Transverse colon (tissue), 4 donors: Measurements from ENCODE around the gene GABRG3. TPM values are rescaled to one million over a fixed set of nuclear protein-coding genes. Genes with fewer than 3 reads are reported as not detected.

Experiments used
- DNase-seq: peaks from one replicate; pipeline ENCODE4 v3.0.0-alpha.2; 2019
- H3K27ac ChIP-seq, 4 donors: fragments of 200-600 bp; sonication (generic); 2 replicates each; pipeline ENCODE4 v1.5.1; 2016 to 2018; ENCODE audit warnings: inconsistent platforms in 4 of 4
- H3K27me3 ChIP-seq: fragments of 200-600 bp; sonication (generic); 2 replicates; pipeline ENCODE4 v1.5.1; 2017; ENCODE audit warnings: inconsistent platforms
- H3K36me3 ChIP-seq, 4 donors: fragments of 200-600 bp; sonication (generic); 2 replicates each; pipeline ENCODE4 v1.5.1; 2017 to 2019; ENCODE audit warnings: inconsistent platforms in 4 of 4
- H3K4me1 ChIP-seq, 4 donors: fragments of 200-600 bp; sonication (generic); 2 replicates each; pipeline ENCODE4 v1.5.1; 2017 to 2020; ENCODE audit warnings: inconsistent platforms in 4 of 4
- H3K4me3 ChIP-seq, 4 donors: fragments of 200-600 bp; sonication (generic); 1 replicate in 1 of 4; 2 replicates in 3 of 4; pipeline versions ENCODE4 v1.5.1 to v1.6.1; 2017 to 2019; ENCODE audit warnings: inconsistent platforms in 4 of 4
- H3K9me3 ChIP-seq, 2 donors: fragments of 200-600 bp; sonication (generic); 2 replicates each; pipeline ENCODE4 v1.5.1; 2017 to 2019; ENCODE audit warnings: inconsistent platforms in 2 of 2
- EP300 ChIP-seq: sonication (generic); formaldehyde crosslinking; IDR thresholded peaks from one replicate; pipeline ENCODE4 v1.6.1; 2017; ENCODE audit warnings: antibody characterized with exemption, low read depth
- POLR2A ChIP-seq: fragments of 450-650 bp; IDR thresholded peaks from one replicate; pipeline ENCODE4 v1.6.1; 2016; ENCODE audit warnings: antibody characterized with exemption, mild to moderate bottlenecking, moderate library complexity
- POLR2AphosphoS5 ChIP-seq, 3 donors: sonication (generic); formaldehyde crosslinking; IDR thresholded peaks; one replicate each; pipeline ENCODE4 v1.6.1; 2016; ENCODE audit warnings: antibody characterized with exemption in 3 of 3
- WGBS, 2 donors: methylation state at CpG; one replicate each; pipeline ENCODE4 v1.1.5; 2018; ENCODE audit warnings: low coverage in 1 of 2; 5-methylcytosine and 5-hydroxymethylcytosine counted together
- in situ Hi-C, 4 donors: fragments of 200-750 bp; cut with MboI; loops; one replicate each; pipeline versions ENCODE4 v1.15.0 to v1.15.1; 2017; ENCODE audit warnings: low sequenced_read_pairs in 3 of 4, low pct_ligation_motif_present in 1 of 4, low pct_unique_long_range_greater_than_20kb in 1 of 4
- intact Hi-C: fragments of 100-400 bp; cut with DNase I; formaldehyde crosslinking; loops from one replicate; pipeline ENCODE4 v1.15.1; 2023; ENCODE audit warnings: low total_unique reads
- total RNA-seq, 4 donors: library from RNA; depleted of rRNA; stranded (reverse); fragments of >200 nt; gene quantifications; one replicate each; pipeline ENCODE4 v1.1.0, GENCODE V29; 2016
- TF ChIP-seq, protein P1 (sequence below), 5 experiments: fragments of 200-600 bp in 3 of 5; fragments of 450-650 bp in 2 of 5; sonication (generic) in 3 of 5; IDR thresholded peaks; 1 replicate in 2 of 5; 2 replicates in 3 of 5; pipeline ENCODE4 v1.5.1; 2016 to 2017; ENCODE audit warnings: antibody characterized with exemption in 5 of 5, inconsistent platforms in 3 of 5, mild to moderate bottlenecking in 2 of 5, moderate library complexity in 1 of 5

Gene GABRG3
- total RNA-seq, 4 donors from 2014 or later = not detected

DNA sequence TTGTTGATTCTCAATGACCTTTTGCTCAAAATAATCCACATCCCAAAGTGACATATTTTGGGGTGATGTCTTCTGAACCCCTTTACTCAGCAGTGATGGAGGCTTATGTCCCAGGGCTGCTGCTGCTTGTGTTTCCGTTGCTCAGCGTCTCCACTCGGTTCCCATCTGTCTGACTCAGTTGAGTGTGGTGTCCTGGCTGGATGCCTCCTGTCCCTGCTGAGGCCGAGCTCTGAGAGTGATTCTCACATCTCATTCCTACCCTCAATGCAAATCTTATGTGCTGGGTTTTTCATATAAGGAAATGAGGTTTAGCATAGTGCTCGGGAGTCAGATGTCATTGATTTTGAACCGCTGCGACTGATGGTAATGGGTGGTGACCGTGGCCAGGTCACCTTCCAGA is 247.4 kb downstream of the GABRG3 start:
- Histone ChIP-seq H3K9me3 (peaks cover 0 to 5% of the 10 kb centered on the region in 2 donors), H3K36me3 (no peaks in the 10 kb centered on the region), H3K4me1 (no peaks in the 10 kb centered on the region), H3K27me3 (no peaks in the 10 kb centered on the region), H3K4me3 (no peak overlapping the region), H3K27ac (no peak overlapping the region)
- DNase-seq = no peak
- TF ChIP-seq POLR2A = no peak
- TF ChIP-seq POLR2AphosphoS5 (IDR thresholded peaks at IDR 0.05) = no peak
- TF ChIP-seq, protein P1, sequence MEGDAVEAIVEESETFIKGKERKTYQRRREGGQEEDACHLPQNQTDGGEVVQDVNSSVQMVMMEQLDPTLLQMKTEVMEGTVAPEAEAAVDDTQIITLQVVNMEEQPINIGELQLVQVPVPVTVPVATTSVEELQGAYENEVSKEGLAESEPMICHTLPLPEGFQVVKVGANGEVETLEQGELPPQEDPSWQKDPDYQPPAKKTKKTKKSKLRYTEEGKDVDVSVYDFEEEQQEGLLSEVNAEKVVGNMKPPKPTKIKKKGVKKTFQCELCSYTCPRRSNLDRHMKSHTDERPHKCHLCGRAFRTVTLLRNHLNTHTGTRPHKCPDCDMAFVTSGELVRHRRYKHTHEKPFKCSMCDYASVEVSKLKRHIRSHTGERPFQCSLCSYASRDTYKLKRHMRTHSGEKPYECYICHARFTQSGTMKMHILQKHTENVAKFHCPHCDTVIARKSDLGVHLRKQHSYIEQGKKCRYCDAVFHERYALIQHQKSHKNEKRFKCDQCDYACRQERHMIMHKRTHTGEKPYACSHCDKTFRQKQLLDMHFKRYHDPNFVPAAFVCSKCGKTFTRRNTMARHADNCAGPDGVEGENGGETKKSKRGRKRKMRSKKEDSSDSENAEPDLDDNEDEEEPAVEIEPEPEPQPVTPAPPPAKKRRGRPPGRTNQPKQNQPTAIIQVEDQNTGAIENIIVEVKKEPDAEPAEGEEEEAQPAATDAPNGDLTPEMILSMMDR (IDR thresholded peaks at IDR 0.05) = no peak
- no peak for TF ChIP-seq EP300
- intact Hi-C loops = no loop called here
- in situ Hi-C loops = no loop called here
- WGBS, 2 donors = 82 to 86% methylated on average over 5 to 8 of the region's 8 CpGs

DNA sequence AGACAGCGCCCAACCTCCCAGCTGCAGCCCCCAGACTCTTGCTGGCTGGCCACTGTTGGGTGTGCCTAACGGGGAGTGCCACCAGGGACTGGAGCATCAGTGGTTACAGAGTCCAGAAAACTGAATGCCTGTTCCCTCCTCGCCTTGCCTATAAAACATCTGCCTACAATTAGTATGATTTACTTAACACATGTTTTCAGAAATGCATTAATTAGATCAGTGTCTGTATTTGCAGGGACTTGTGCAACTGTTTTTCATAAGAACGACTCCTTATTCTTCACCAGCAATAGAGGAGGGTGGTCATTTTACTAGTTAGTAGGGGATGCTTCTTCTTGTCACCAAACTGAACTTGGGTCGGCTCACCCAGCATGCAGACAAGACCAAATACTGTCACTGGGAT is 248.7 kb downstream of the GABRG3 start:
- no peak overlapping the region for H3K4me3 ChIP-seq
- TF ChIP-seq POLR2AphosphoS5 (IDR thresholded peaks at IDR 0.05) = no peak
- TF ChIP-seq, protein P1 (IDR thresholded peaks at IDR 0.05) = no peak
- TF ChIP-seq EP300 = no peak
- TF ChIP-seq POLR2A = no peak
- no peaks in the 10 kb centered on the region for H3K4me1 ChIP-seq
- no peaks in the 10 kb centered on the region for H3K27me3 ChIP-seq
- in situ Hi-C loops (no loop called here), intact Hi-C loops (no loop called here)
- DNase-seq = no peak
- no peaks in the 10 kb centered on the region for H3K36me3 ChIP-seq
- H3K9me3 ChIP-seq = peaks cover 0 to 5% of the 10 kb centered on the region in 2 donors
- H3K27ac ChIP-seq = no peak overlapping the region
- WGBS, 2 donors = 73 to 75% methylated on average over 2 to 5 of the region's 5 CpGs

DNA sequence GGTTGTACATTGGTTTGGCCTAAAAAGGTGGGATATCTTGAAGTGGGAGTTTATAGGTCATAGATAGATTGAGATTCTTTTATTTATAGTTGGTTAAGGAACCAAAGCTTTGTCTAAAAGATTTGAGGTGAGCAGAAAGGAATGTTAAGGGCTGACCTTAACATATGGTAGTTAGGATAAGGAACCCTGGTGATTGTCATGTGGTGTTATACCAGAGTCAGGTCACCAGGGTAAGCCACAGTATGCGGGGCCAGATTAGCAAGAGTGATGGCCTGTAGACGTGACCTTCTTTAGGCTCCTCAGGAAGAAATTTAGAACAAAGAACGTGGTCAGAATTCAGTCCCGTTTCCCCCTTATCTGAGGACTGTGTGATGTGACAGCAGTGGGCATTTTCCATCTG is 249.2 kb downstream of the GABRG3 start:
- 73 to 75% methylated on average over 2 to 4 of the region's 4 CpGs for WGBS, 2 donors
- Histone ChIP-seq H3K27ac (no peak overlapping the region), H3K4me1 (no peaks in the 10 kb centered on the region), H3K36me3 (no peaks in the 10 kb centered on the region), H3K27me3 (no peaks in the 10 kb centered on the region), H3K4me3 (no peak overlapping the region), H3K9me3 (peaks cover 0 to 5% of the 10 kb centered on the region in 2 donors)
- intact Hi-C loops (no loop called here), in situ Hi-C loops (no loop called here)
- no peak for DNase-seq
- TF ChIP-seq POLR2A (no peak), EP300 (no peak), POLR2AphosphoS5 (IDR thresholded peaks at IDR 0.05) (no peak)
- TF ChIP-seq, protein P1 (IDR thresholded peaks at IDR 0.05) = no peak

DNA sequence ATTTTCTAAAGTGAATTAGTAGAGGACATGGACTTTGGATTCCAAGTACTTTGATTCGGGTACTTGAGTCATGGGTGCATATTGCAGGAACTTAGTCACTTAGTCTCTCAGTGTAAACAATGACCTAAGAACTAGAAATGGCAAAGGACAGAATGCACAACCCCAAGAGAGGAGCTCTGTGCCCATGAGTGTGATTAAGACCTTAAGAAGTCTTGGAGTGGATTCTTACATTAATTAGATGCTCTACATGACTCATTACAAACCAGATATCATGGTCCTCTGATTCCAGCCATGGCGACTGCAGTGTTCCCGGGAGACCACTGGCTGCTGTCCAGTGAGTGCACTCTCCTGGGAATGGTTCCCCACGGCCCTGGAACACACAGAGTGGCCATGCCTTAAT is 251.5 kb downstream of the GABRG3 start:
- intact Hi-C loops = no loop called here
- no peak overlapping the region for H3K27ac ChIP-seq
- DNase-seq = no peak
- no peak overlapping the region for H3K4me3 ChIP-seq
- no peaks in the 10 kb centered on the region for H3K4me1 ChIP-seq
- peaks cover 0 to 5% of the 10 kb centered on the region in 2 donors for H3K9me3 ChIP-seq
- WGBS, 2 donors = 62 to 67% methylated on average over 1 to 4 of the region's 4 CpGs
- TF ChIP-seq, protein P1 (IDR thresholded peaks at IDR 0.05) = no peak
- no peak for TF ChIP-seq POLR2A
- TF ChIP-seq POLR2AphosphoS5 (IDR thresholded peaks at IDR 0.05) = no peak
- no peak for TF ChIP-seq EP300
- H3K27me3 ChIP-seq = no peaks in the 10 kb centered on the region
- in situ Hi-C loops = no loop called here
- no peaks in the 10 kb centered on the region for H3K36me3 ChIP-seq
